Liver (tissue), 3 donors: Measurements from ENCODE around the gene SYNDIG1.

Experiments
- ATF3 ChIP-seq: IDR thresholded peaks from 2 replicates; pipeline ENCODE4 v1.6.1; 2016; ENCODE audit warnings: antibody characterized with exemption
- CTCF ChIP-seq: fragments of 150-350 bp; IDR thresholded peaks from 2 replicates; pipeline ENCODE4 v1.5.1; 2017; ENCODE audit warnings: improper control_type of control experiment, low read depth, low read length; ENCODE audit not compliant: missing input control
- FOXA1 ChIP-seq: IDR thresholded peaks from 2 replicates; pipeline ENCODE4 v1.6.1; 2016; ENCODE audit warnings: antibody characterized with exemption
- MAX ChIP-seq: IDR thresholded peaks from 2 replicates; pipeline ENCODE4 v1.6.1; 2016; ENCODE audit warnings: antibody characterized with exemption
- RAD21 ChIP-seq, 2 donors: IDR thresholded peaks; 2 replicates each; pipeline ENCODE4 v1.6.1; 2016; ENCODE audit warnings: antibody characterized with exemption in 2 of 2, mild to moderate bottlenecking in 2 of 2
- RXRA ChIP-seq, 2 donors: IDR thresholded peaks; 2 replicates each; pipeline ENCODE4 v1.6.1; 2017 to 2018; ENCODE audit warnings: antibody characterized with exemption in 2 of 2, mild to moderate bottlenecking in 1 of 2
- YY1 ChIP-seq: IDR thresholded peaks from 2 replicates; pipeline ENCODE4 v1.6.1; 2016; ENCODE audit warnings: antibody characterized with exemption, mild to moderate bottlenecking
- donor health status: healthy.
- donor health status: healthy.

- TF ChIP-seq CTCF (no peak), MAX (no peak), YY1 (no peak), FOXA1 (no peak), ATF3 (no peak), RAD21 (IDR thresholded peaks at IDR 0.05) (no peak), RXRA (IDR thresholded peaks at IDR 0.05) (no peak)
These were observed 239.2 kb downstream of the SYNDIG1 start for GRCh38 chr20:24708411-24709295.
